ENCODE results near the gene CELSR1.

Gene CELSR1

GRCh38 chr22:46464296-46464695 lies 73.1 kb downstream of the CELSR1 start:
- DNase-seq (ENCODE audit: low read depth in 2 of 3, low spot score in 1 of 3): no peak

- no peak for DNase-seq (ENCODE audit: low read depth in 2 of 3, low spot score in 1 of 3)
Measured at GRCh38 chr22:46463435-46464227, 73.8 kb downstream of the CELSR1 start.

DNA sequence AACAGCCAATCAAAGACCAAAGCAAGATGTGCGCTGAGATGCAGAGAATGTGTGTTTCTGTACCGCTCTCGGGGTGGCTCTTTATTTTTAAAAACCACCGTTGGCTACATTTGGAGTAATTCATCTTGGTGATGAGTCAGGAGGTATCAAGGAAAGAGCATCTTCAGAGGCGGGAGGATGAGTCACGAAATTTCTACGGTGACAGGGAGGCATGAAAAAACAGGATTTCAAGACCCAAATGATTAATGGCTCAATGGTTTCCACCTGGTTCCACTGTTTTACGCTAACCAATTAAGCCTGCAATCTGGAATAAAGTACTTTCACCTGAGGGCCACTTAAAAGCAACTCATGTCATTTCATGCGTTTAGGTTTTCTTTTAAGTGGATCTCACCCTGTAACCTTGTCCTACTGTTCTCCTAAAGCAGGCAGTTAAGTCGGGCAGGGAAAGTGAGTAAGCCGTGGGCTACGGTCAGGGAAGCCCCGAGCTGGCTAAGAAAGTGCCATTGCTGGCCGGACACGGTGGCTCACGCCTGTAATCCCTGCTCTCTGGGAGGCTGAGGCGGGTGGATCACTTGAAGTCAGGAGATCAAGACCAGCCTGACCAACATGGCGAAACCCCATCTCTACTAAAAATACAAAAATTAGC lies 74.6 kb downstream of the CELSR1 start:
- DNase-seq (ENCODE audit: low read depth in 2 of 3, low spot score in 1 of 3): no peak

GRCh38 chr22:46461566-46462180 lies 75.7 kb downstream of the CELSR1 start:
- DNase-seq (ENCODE audit: low read depth in 2 of 3, low spot score in 1 of 3): no peak

GRCh38 chr22:46460857-46461256 lies 76.6 kb downstream of the CELSR1 start:
- DNase-seq (ENCODE audit: low read depth in 2 of 3, low spot score in 1 of 3): no peak

DNA sequence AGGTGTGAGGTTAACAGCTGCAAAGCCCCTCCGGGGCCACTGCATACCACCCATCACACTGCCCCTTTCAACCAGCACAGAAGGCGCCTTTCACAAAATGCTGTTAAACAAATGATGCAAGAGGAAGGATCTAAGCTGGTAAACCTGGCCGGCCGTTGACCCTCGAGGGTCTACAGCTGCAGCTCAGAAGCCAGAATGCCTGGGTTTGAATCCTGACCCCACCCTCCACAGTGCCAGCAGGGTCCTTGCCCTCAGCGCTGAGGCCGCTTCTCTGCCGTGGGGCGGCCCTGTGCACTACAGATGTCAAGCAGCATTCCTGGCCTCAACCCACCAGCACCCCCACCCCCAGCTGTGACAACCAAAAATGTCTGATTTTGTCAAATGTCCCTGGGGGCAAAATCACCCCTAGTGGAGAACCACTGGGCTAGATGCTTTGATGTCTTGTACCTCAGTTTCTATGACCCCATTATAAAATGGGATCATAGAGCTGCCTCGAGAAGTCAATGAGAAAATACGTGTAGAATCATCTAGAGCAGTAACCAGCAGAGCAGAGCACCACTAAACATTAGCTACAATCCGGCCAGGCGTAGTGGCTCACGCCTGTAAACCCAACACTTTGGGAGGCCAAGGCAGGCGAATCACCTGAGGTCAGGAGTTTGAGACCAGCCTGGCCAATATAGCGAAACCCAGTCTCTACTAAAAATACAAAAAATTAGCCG lies 77.9 kb downstream of the CELSR1 start:
- no peak for DNase-seq (ENCODE audit: low read depth in 2 of 3, low spot score in 1 of 3)

- DNase-seq (ENCODE audit: low read depth in 2 of 3, low spot score in 1 of 3): no peak
Measured at GRCh38 chr22:46458525-46458924, 78.9 kb downstream of the CELSR1 start.

- DNase-seq (ENCODE audit: low read depth in 2 of 3, low spot score in 1 of 3): no peak
Measured at GRCh38 chr22:46457502-46458488, 79.6 kb downstream of the CELSR1 start.

DNA sequence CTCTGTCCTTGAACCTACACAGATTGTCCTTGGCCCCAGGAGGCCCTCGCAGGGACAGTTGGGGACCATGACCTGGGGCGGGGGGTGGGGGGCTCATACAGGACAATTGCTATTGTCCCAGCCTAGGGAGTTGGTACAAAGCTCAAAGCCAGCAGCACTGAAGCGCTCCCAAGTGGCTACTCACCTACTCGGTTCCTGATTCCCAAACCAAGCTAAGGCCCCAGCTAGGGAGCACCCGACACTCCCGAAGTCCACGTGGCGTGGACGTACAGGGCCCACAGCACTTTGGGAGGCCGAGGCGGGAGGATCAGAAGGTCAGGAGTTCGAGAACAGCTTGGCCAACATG lies 80.6 kb downstream of the CELSR1 start:
- no peak for DNase-seq (ENCODE audit: low read depth in 2 of 3, low spot score in 1 of 3)

DNA sequence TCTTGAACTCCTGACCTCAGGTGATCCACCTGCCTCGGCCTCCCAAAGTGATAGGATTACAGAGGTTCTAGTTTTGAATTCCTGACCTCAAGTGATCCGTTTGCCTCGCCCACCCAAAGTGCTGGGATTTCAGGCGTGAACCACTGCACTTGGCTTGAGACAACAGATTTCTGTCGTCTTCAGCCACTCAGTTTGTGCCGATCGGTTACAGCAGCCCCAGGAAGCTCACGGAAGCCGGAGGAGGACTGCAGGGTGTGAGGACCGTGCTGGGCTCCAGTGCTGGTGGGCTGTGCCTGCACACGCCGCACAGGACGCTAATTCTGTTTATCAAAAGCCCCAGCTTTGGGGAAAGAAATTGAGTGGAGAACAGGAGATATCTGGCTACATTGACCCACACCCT lies 82.0 kb downstream of the CELSR1 start:
- no peak for DNase-seq (ENCODE audit: low read depth in 2 of 3, low spot score in 1 of 3)

GRCh38 chr22:46454504-46455269 lies 82.7 kb downstream of the CELSR1 start:
- DNase-seq (ENCODE audit: low read depth in 2 of 3, low spot score in 1 of 3): no peak

DNA sequence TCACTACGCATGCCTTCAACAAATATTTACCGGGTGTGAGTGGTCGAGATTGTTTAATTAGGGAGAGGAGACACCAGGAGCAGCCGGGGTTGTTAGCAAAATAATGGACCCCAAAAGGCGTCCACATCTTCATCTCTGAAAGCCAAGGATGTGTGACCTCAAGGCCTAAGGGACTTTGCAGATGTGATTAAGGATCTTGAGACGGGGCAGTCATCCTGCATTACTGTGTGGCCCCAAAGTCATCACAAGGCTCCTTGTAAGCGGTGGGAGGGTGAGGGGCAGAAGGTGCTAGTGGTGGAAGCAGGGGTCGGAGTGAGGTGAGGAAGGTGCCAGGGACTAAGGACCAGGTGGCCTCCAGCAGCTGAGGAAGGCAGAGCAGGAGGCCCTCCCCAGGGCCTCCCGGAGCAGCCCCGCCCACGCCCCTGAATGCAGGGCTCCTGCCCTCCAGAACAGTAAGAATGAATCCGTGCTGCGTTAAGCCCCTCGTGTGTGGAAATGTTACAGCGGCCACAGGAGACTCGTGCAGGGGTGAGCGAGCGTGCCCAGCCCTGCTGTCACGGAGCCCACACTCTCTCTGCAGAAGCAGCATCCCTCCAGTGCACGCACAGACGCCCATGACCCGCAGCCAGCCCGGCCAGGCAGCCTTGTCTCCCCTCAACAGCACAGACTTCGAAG lies 83.5 kb downstream of the CELSR1 start:
- no peak for DNase-seq (ENCODE audit: low read depth in 2 of 3, low spot score in 1 of 3)

DNA sequence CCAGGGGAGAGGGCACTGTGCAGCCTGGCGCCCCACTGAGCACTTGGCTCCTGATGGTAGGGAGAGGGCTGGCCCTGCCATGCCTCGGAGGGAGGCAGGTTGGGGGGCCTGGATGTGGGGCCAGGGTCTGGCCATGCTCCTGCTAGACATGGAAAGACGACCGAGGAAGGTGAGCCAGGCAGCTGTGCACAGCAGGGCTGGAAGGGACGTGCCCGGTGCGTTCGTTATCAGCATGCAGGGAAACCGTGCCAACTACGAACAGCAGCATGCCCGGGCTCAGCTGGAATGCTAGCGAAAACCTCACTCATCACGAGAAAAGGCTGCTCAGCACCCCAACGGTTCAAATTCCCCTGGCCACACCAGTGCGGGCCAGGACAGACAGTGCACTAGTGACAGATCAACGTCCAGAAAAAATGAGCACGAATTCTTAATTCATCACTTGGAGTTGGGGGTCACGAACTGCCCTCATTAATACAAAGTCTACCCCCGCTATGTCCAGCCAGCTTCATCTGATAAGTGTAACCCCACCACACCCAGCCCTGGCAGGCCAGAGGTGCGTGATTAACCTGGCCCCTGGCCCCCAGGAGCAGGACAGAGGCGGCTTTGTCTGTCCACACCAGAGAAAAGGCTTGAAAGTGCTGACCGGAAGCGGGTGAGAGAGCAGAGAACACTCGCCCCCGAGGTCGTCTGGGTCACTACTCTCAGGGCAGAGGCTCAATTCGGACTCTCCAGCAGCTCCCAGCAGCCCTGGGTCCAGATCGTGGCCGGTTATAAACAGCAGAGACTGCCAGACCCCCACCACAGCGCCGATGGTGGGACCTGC lies 84.2 kb downstream of the CELSR1 start:
- DNase-seq (ENCODE audit: low read depth in 2 of 3, low spot score in 1 of 3): no peak

GRCh38 chr22:46452195-46453005 lies 85.0 kb downstream of the CELSR1 start:
- DNase-seq (ENCODE audit: low read depth in 2 of 3, low spot score in 1 of 3): no peak

DNA sequence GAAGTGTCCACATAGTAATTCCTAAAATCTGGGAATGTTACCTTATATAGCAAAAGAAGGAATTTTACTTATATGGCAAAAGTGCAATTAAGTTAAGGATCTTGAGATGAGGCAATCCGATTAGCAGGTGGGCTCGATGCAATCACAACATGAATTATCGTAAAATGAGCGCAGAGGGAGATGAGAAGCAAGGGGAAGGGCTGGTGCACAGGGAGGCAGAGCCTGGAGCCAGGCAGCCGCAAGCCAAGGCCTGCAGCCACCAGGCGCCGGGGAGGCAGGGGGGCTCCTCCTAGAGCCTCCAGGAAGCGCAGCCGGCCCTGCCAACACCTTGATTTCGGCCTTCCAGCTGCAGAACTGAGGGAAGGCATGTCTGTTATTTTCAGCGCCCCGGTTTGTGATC lies 85.7 kb downstream of the CELSR1 start:
- DNase-seq (ENCODE audit: low read depth in 2 of 3, low spot score in 1 of 3): no peak

DNA sequence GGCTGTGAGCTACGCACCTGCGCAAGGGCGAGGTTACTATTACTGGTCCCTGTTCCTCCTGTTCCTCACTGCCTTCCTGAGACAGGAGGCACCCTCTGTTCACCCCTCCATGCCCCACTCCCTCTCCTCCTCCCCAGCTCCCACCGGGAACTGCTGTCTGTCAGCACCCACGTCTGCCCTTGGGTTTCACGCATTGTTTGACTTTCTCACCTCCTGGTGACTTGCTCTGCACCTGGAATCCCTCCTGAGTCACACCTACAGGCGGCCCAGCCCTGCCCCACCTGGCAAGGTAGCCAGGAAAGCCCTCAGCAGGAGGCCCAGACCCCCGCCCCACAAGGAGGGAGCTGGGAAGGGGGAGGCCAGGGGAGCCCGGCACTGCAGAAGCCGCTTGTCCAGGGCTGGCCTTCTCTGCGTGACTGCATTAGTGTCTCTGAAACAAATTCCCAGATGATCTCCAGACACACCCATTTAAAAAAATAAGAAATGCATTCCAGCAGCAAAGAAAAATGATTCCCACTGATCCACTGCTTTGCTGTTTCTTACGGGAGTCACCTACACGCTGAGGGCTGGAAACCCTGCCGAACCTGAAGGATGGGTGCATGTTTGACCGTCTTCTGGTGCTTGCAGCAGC lies 86.4 kb downstream of the CELSR1 start:
- no peak for DNase-seq (ENCODE audit: low read depth in 2 of 3, low spot score in 1 of 3)

All from stimulated activated CD4-positive, alpha-beta T cell treated with anti-CD3 and anti-CD28 coated beads, Interleukin-12 subunit alpha, Interleukin-12 subunit beta, amount 100 ng/mL, for 48 hours (primary cell).